ENCODE measurements around the gene EFCAB8.

The EFCAB8 gene

DNA sequence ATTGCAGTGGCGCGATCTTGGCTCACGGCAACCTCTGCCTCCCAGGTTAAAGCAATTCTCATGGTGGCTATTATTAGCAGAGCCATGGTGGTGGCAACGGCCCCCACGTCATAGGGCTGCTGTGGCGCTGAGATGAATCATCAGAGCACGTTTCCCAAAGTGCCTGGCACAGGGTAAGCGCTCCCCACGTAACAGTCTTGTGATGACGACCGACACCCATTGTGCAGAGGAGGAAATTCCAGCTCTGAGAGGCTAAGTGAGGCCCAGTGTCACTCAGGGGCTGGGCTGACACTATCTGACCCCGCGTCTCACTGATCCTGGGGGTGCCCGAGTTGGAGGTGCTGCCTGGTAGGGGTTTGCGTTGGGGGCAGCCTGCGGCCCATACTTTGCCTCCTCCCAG is 129.3 kb downstream of the EFCAB8 start:
- TF ChIP-seq ZNF70 (CRISPR knock-in tag; IDR thresholded peaks at IDR 0.05): no peak
- no peak for TF ChIP-seq ZFP30 (CRISPR knock-in tag; IDR thresholded peaks at IDR 0.05)
- TF ChIP-seq TOX (CRISPR knock-in tag; IDR thresholded peaks at IDR 0.05; ENCODE audit: borderline replicate concordance): no peak
- TF ChIP-seq ESRRG (CRISPR knock-in tag; IDR thresholded peaks at IDR 0.05): no peak
- TF ChIP-seq OSR1 (CRISPR knock-in tag; IDR thresholded peaks at IDR 0.05): no peak
- TF ChIP-seq POU6F1 (CRISPR knock-in tag; IDR thresholded peaks at IDR 0.05; ENCODE audit: borderline replicate concordance, low read depth): no peak
- TF ChIP-seq ZC3H10 (CRISPR knock-in tag; IDR thresholded peaks at IDR 0.05): no peak
- TF ChIP-seq GLIS3 (CRISPR knock-in tag; IDR thresholded peaks at IDR 0.05): no peak
- TF ChIP-seq ZFP3 (CRISPR knock-in tag; IDR thresholded peaks at IDR 0.05): no peak
- no peak for TF ChIP-seq ZNF565 (CRISPR knock-in tag; conservative IDR thresholded peaks at IDR 0.05; ENCODE audit: low read depth)
- no peak for TF ChIP-seq CSDC2 (CRISPR knock-in tag; IDR thresholded peaks at IDR 0.05)
- TF ChIP-seq CREB5 (CRISPR knock-in tag; IDR thresholded peaks at IDR 0.05; ENCODE audit: low read depth): no peak
- no peak for TF ChIP-seq ISL1 (CRISPR knock-in tag; IDR thresholded peaks at IDR 0.05)
- TF ChIP-seq ARNTL (CRISPR knock-in tag; IDR thresholded peaks at IDR 0.05; ENCODE audit: borderline replicate concordance, low read depth): no peak
- TF ChIP-seq TCF4 (CRISPR knock-in tag; IDR thresholded peaks at IDR 0.05; ENCODE audit: borderline replicate concordance): no peak
- TF ChIP-seq BACH2 (CRISPR knock-in tag; IDR thresholded peaks at IDR 0.05; ENCODE audit: borderline replicate concordance): no peak
- TF ChIP-seq, protein P1, sequence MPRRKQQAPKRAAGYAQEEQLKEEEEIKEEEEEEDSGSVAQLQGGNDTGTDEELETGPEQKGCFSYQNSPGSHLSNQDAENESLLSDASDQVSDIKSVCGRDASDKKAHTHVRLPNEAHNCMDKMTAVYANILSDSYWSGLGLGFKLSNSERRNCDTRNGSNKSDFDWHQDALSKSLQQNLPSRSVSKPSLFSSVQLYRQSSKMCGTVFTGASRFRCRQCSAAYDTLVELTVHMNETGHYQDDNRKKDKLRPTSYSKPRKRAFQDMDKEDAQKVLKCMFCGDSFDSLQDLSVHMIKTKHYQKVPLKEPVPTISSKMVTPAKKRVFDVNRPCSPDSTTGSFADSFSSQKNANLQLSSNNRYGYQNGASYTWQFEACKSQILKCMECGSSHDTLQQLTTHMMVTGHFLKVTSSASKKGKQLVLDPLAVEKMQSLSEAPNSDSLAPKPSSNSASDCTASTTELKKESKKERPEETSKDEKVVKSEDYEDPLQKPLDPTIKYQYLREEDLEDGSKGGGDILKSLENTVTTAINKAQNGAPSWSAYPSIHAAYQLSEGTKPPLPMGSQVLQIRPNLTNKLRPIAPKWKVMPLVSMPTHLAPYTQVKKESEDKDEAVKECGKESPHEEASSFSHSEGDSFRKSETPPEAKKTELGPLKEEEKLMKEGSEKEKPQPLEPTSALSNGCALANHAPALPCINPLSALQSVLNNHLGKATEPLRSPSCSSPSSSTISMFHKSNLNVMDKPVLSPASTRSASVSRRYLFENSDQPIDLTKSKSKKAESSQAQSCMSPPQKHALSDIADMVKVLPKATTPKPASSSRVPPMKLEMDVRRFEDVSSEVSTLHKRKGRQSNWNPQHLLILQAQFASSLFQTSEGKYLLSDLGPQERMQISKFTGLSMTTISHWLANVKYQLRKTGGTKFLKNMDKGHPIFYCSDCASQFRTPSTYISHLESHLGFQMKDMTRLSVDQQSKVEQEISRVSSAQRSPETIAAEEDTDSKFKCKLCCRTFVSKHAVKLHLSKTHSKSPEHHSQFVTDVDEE (CRISPR knock-in tag; IDR thresholded peaks at IDR 0.05): no peak
- TF ChIP-seq PPARA (CRISPR knock-in tag; IDR thresholded peaks at IDR 0.05; ENCODE audit: borderline replicate concordance): no peak
- no peak for TF ChIP-seq RARB (CRISPR knock-in tag; IDR thresholded peaks at IDR 0.05)
- no peak for ATAC-seq

- no peak for ATAC-seq
- TF ChIP-seq ZFP30 (CRISPR knock-in tag; IDR thresholded peaks at IDR 0.05): no peak
- TF ChIP-seq BACH2 (CRISPR knock-in tag; IDR thresholded peaks at IDR 0.05; ENCODE audit: borderline replicate concordance): no peak
- no peak for TF ChIP-seq TOX (CRISPR knock-in tag; IDR thresholded peaks at IDR 0.05; ENCODE audit: borderline replicate concordance)
- TF ChIP-seq, protein P2, sequence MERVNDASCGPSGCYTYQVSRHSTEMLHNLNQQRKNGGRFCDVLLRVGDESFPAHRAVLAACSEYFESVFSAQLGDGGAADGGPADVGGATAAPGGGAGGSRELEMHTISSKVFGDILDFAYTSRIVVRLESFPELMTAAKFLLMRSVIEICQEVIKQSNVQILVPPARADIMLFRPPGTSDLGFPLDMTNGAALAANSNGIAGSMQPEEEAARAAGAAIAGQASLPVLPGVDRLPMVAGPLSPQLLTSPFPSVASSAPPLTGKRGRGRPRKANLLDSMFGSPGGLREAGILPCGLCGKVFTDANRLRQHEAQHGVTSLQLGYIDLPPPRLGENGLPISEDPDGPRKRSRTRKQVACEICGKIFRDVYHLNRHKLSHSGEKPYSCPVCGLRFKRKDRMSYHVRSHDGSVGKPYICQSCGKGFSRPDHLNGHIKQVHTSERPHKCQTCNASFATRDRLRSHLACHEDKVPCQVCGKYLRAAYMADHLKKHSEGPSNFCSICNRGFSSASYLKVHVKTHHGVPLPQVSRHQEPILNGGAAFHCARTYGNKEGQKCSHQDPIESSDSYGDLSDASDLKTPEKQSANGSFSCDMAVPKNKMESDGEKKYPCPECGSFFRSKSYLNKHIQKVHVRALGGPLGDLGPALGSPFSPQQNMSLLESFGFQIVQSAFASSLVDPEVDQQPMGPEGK (CRISPR knock-in tag; IDR thresholded peaks at IDR 0.05; ENCODE audit: borderline replicate concordance): no peak
- TF ChIP-seq ZNF565 (CRISPR knock-in tag; conservative IDR thresholded peaks at IDR 0.05; ENCODE audit: low read depth): no peak
- no peak for TF ChIP-seq PPARA (CRISPR knock-in tag; IDR thresholded peaks at IDR 0.05; ENCODE audit: borderline replicate concordance)
- TF ChIP-seq RARB (CRISPR knock-in tag; IDR thresholded peaks at IDR 0.05): no peak
- TF ChIP-seq ZFP3 (CRISPR knock-in tag; IDR thresholded peaks at IDR 0.05): no peak
- no peak for TF ChIP-seq CSDC2 (CRISPR knock-in tag; IDR thresholded peaks at IDR 0.05)
- TF ChIP-seq SNAI2 (CRISPR knock-in tag; IDR thresholded peaks at IDR 0.05): no peak
- TF ChIP-seq, protein P1 (CRISPR knock-in tag; IDR thresholded peaks at IDR 0.05): no peak
- no peak for TF ChIP-seq ARNTL (CRISPR knock-in tag; IDR thresholded peaks at IDR 0.05; ENCODE audit: borderline replicate concordance, low read depth)
- TF ChIP-seq ZC3H10 (CRISPR knock-in tag; IDR thresholded peaks at IDR 0.05): no peak
- no peak for TF ChIP-seq CSRNP3 (CRISPR knock-in tag; IDR thresholded peaks at IDR 0.05)
- no peak for TF ChIP-seq ISL1 (CRISPR knock-in tag; IDR thresholded peaks at IDR 0.05)
- no peak for TF ChIP-seq GLIS3 (CRISPR knock-in tag; IDR thresholded peaks at IDR 0.05)
- no peak for TF ChIP-seq OSR1 (CRISPR knock-in tag; IDR thresholded peaks at IDR 0.05)
These were observed 131.0 kb downstream of the EFCAB8 start for GRCh38 chr20:32989507-32990283.

Measured in SK-N-SH treated with all-trans-retinoic acid at 6 μM for 48 hours (cell line).